GM12878 (cell line): ENCODE measurements around the gene CARD14. TPM values are rescaled to one million over a fixed set of nuclear protein-coding genes. Genes with fewer than 3 reads are reported as not detected.

ENCODE experiments used
- ATAC-seq: fragments of 200-7000 bp; cut with Tn5 transposase; 3 replicates; pipeline ENCODE4 v1.9.1; 2020; ENCODE audit warnings: mild to moderate bottlenecking, moderate library complexity
- BruUV-seq: library from RNA; stranded (reverse); fragments of 400-500 nt; replicated peaks from 2 replicates; lab custom pipeline; 2021; lab: Mats Ljungman, UMichigan
- CTCF ChIA-PET: fragments of 300-600 bp; sonication (Branson Sonifier 250); formaldehyde crosslinking; extraction: SDS; loops from one replicate; lab custom pipeline; 2021; ENCODE audit warnings: inconsistent platforms; lab: Yijun Ruan, JAX
- POLR2A ChIA-PET: fragments of 350-600 bp; formaldehyde crosslinking; extraction: SDS; loops from one replicate; lab custom pipeline; 2021; ENCODE audit warnings: inconsistent platforms; lab: Charles Lee
- RAD21 ChIA-PET: fragments of 300-600 bp; sonication (Branson Sonifier 250); formaldehyde crosslinking; loops from one replicate; lab custom pipeline; 2023; ENCODE audit warnings: antibody characterized with exemption; ENCODE audit not compliant: unreplicated experiment; lab: Charles Lee
- SMC1A ChIA-PET: fragments of 300-600 bp; sonication (Branson Sonifier 250); formaldehyde crosslinking; loops from one replicate; lab custom pipeline; 2023; ENCODE audit not compliant: unreplicated experiment, uncharacterized antibody; lab: Charles Lee
- DNase-seq: peaks from one replicate; pipeline ENCODE4 v3.0.0-alpha.2; 2011; ENCODE audit warnings: low read depth, low spot score
- FAIRE-seq: peaks from 3 replicates; lab custom pipeline; 2011; peaks lifted over from hg19 to GRCh38; lab: Jason Lieb, UNC
- H2AFZ ChIP-seq: 2 replicates; pipeline ENCODE4 v1.6.0; 2011; ENCODE audit warnings: low read depth, low read length, control low read depth; ENCODE audit not compliant: control insufficient read depth
- H3K27ac ChIP-seq: 2 replicates; pipeline ENCODE4 v1.5.1; 2011; ENCODE audit warnings: control low read depth; ENCODE audit not compliant: control insufficient read depth, insufficient read depth
- H3K27me3 ChIP-seq, 2 experiments: replicated peaks in 1 of 2; 2 replicates each; pipeline versions ENCODE4 v1.6.0 to v1.6.1; 2011; ENCODE audit warnings: low read length in 1 of 2; ENCODE audit not compliant: control insufficient read depth in 2 of 2, insufficient read depth in 2 of 2
- H3K36me3 ChIP-seq, 2 experiments: 2 replicates each; pipeline ENCODE4 v1.5.1; 2011; ENCODE audit warnings: low read length in 1 of 2; ENCODE audit not compliant: control insufficient read depth in 2 of 2, insufficient read depth in 2 of 2
- H3K4me1 ChIP-seq: 2 replicates; pipeline ENCODE4 v1.6.1; 2011; ENCODE audit warnings: mild to moderate bottlenecking, low read length, moderate library complexity, mixed read lengths; ENCODE audit not compliant: control insufficient read depth, insufficient read depth
- H3K4me2 ChIP-seq: 2 replicates; pipeline ENCODE4 v1.6.0; 2011; ENCODE audit warnings: control low read depth; ENCODE audit not compliant: control insufficient read depth, insufficient read depth
- H3K4me3 ChIP-seq: fragments of 200-600 bp; sonication (generic); 2 replicates; pipeline ENCODE4 v1.5.1; 2016
- H3K79me2 ChIP-seq: 2 replicates; pipeline ENCODE4 v1.6.0; 2011; ENCODE audit warnings: low read length; ENCODE audit not compliant: control insufficient read depth, insufficient read depth
- H3K9ac ChIP-seq: 2 replicates; pipeline ENCODE4 v1.8.0; 2011; ENCODE audit warnings: low read length, control low read depth, mixed read lengths; ENCODE audit not compliant: control insufficient read depth, insufficient read depth
- H3K9me3 ChIP-seq: replicated peaks from 3 replicates; pipeline ENCODE4 v1.5.1; 2011; ENCODE audit warnings: mild to moderate bottlenecking, low read length; ENCODE audit not compliant: control insufficient read depth, insufficient read depth
- H4K20me1 ChIP-seq: 2 replicates; pipeline ENCODE4 v1.6.0; 2011; ENCODE audit not compliant: control insufficient read depth, insufficient read depth
- EGR1 ChIP-seq, 2 experiments: IDR thresholded peaks; 1 replicate in 1 of 2; 2 replicates in 1 of 2; pipeline ENCODE4 v1.6.1; 2011 to 2012; ENCODE audit warnings: low read depth in 2 of 2, low read length in 2 of 2, borderline replicate concordance in 1 of 2, mild to moderate bottlenecking in 1 of 2, moderate library complexity in 1 of 2
- MEF2B ChIP-seq: fragments of 450-650 bp; IDR thresholded peaks from 2 replicates; pipeline ENCODE4 v1.6.1; 2018; ENCODE audit warnings: mild to moderate bottlenecking, moderate library complexity; ENCODE audit not compliant: partially characterized antibody, poor library complexity, severe bottlenecking
- PAX8 ChIP-seq: fragments of 450-650 bp; IDR thresholded peaks from 2 replicates; pipeline ENCODE4 v1.6.1; 2017; ENCODE audit warnings: mild to moderate bottlenecking, moderate library complexity
- POLR2AphosphoS2 ChIP-seq: IDR thresholded peaks from 2 replicates; pipeline ENCODE4 v1.6.1; 2011; ENCODE audit warnings: low read depth, mild to moderate bottlenecking, low read length, improper control_type of control experiment, moderate library complexity
- POU2F2 ChIP-seq: IDR thresholded peaks from 3 replicates; pipeline ENCODE4 v1.6.1; 2011; ENCODE audit warnings: low read depth, mild to moderate bottlenecking, low read length, borderline replicate concordance
- RAD21 ChIP-seq: IDR thresholded peaks from 2 replicates; pipeline ENCODE4 v1.6.1; 2011; ENCODE audit warnings: mild to moderate bottlenecking, low read depth, low read length, moderate library complexity; ENCODE audit not compliant: insufficient read depth
- RCOR1 ChIP-seq: conservative IDR thresholded peaks from 2 replicates; pipeline ENCODE4 v1.6.1; 2012; ENCODE audit warnings: low read depth, low read length, improper control_type of control experiment
- SIX5 ChIP-seq: IDR thresholded peaks from 2 replicates; pipeline ENCODE4 v1.6.1; 2011; ENCODE audit warnings: mild to moderate bottlenecking, low read depth, low read length, moderate library complexity; ENCODE audit not compliant: severe bottlenecking
- SMAD1 ChIP-seq: fragments of 450-650 bp; IDR thresholded peaks from 2 replicates; pipeline ENCODE4 v1.6.1; 2018; ENCODE audit warnings: mild to moderate bottlenecking, low read depth; ENCODE audit not compliant: partially characterized antibody
- WGBS: methylation state at CpG from one replicate; pipeline ENCODE4 v1.1.6; 2016; ENCODE audit warnings: low lambda C conversion rate; ENCODE audit not compliant: insufficient replicate concordance, insufficient coverage; ENCODE audit errors: missing lambda C conversion rate; 5-methylcytosine and 5-hydroxymethylcytosine counted together
- in situ Hi-C: fragments of 300-500 bp; cut with MboI; formaldehyde crosslinking; loops from 9 replicates; pipeline ENCODE4 v1.14.3; 2018; ENCODE audit warnings: mixed read lengths
- intact Hi-C: fragments of 100-400 bp; cut with micrococcal nuclease; formaldehyde crosslinking; loops from one replicate; pipeline ENCODE4 v1.14.2; 2022; ENCODE audit not compliant: unreplicated experiment
- polyA plus RNA-seq, 11 experiments: library from polyadenylated mRNA; depleted of rRNA in 4 of 11; unstranded in 6 of 11; stranded (reverse) in 5 of 11; fragments of >200 nt; fragmentation: Nextera tagmentation in 4 of 11; fragmentation: Illumina TruSeq in 1 of 11; extraction: Ambion mirVana in 4 of 11; extraction: Trizol in 1 of 11; gene quantifications; 1 replicate in 1 of 11; 2 replicates in 10 of 11; pipeline versions ENCODE4 v1.2.1 to v1.2.3, GENCODE V29; 2011 to 2016; ENCODE audit warnings: inconsistent platforms in 2 of 11, missing spikeins in 2 of 11, low read depth in 1 of 11
- total RNA-seq, 4 experiments: library from RNA; depleted of rRNA in 3 of 4; stranded (reverse); fragments of >200 nt in 3 of 4; fragmentation: Illumina TruSeq in 1 of 4; extraction: Trizol in 1 of 4; gene quantifications; 2 replicates each; pipeline versions ENCODE4 v1.2.1 to v1.2.3, GENCODE V29; 2013 to 2021
- TF ChIP-seq, protein P1 (sequence below): fragments of 150-350 bp; IDR thresholded peaks from 2 replicates; pipeline ENCODE4 v1.6.1; 2016; ENCODE audit warnings: low read depth, low read length

Gene CARD14
- total and polyA plus RNA-seq, 10 of the 15 experiments (the other 5 are each of a cell fraction or from before 2014, with no cell fraction given): 0.08 to 0.15 TPM; not detected in 8

DNA sequence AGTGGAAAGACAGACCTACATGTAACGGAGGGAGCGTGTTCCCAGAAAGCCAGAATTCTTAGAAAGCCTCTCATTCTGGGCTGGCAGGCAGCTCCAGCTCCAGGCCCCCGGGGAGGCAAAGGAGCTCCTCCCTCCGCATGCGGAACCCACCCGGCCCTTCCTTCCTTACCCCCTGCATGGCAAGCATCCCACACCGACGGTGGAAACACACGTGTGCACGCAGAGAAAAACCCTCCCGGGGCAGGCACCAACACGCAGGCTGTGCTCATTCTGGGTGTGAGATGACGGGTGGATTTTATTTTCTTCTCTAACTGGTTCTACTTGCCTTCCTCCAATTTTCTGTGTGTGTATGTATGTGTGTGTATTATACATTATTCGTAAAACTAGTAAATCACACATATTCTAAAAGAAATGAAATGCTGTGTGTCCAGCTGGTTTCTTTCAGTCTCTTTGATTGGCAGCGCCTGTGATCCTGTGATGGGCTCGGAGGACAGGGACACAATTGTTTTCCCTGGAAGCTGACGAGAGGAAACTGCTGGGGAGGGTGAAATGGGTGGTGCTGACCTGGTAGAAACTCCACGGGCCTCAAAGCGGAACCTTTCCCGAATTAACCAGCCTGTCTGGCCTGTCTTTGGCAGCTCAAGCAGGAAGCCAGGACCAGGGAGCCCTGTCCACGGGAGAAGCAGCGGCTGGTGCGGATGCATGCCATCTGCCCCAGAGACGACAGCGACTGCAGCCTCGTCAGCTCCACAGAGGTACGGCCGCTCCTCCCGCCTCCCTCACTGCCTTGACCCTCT, 22.2 kb downstream of the CARD14 start (continued):
- TF ChIP-seq, protein P1, sequence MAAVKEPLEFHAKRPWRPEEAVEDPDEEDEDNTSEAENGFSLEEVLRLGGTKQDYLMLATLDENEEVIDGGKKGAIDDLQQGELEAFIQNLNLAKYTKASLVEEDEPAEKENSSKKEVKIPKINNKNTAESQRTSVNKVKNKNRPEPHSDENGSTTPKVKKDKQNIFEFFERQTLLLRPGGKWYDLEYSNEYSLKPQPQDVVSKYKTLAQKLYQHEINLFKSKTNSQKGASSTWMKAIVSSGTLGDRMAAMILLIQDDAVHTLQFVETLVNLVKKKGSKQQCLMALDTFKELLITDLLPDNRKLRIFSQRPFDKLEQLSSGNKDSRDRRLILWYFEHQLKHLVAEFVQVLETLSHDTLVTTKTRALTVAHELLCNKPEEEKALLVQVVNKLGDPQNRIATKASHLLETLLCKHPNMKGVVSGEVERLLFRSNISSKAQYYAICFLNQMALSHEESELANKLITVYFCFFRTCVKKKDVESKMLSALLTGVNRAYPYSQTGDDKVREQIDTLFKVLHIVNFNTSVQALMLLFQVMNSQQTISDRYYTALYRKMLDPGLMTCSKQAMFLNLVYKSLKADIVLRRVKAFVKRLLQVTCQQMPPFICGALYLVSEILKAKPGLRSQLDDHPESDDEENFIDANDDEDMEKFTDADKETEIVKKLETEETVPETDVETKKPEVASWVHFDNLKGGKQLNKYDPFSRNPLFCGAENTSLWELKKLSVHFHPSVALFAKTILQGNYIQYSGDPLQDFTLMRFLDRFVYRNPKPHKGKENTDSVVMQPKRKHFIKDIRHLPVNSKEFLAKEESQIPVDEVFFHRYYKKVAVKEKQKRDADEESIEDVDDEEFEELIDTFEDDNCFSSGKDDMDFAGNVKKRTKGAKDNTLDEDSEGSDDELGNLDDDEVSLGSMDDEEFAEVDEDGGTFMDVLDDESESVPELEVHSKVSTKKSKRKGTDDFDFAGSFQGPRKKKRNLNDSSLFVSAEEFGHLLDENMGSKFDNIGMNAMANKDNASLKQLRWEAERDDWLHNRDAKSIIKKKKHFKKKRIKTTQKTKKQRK: no peak

DNA sequence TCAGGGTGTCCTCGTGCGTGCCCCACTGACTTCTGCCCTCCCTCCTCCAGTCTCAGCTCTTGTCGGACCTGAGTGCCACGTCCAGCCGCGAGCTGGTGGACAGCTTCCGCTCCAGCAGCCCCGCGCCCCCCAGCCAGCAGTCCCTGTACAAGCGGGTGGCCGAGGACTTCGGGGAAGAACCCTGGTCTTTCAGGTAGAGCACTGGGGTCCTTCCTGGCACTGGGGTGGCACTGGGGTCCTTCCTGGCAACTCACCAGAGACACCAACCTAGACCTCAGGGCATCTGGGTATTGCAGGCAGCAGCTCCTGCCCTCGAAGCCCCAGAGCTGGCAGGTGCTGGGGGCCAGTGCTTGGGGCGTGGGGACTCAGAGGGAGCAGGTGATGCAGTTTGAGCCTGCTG, 25.3 kb downstream of the CARD14 start:
- no peaks in the 10 kb centered on the region for H4K20me1 ChIP-seq
- RAD21 ChIA-PET: interaction anchor here (0.7 to 1.4 kb wide), 8 partner anchors 24 to 219 kb away, joined by 3 to 4 read pairs (median 3); no protein-coding TSS in a partner anchor
- TF ChIP-seq RCOR1: no peak
- TF ChIP-seq MEF2B: no peak
- no peak for TF ChIP-seq RAD21
- TF ChIP-seq POU2F2: no peak
- TF ChIP-seq EGR1 (IDR thresholded peaks at IDR 0.05; ENCODE audit: borderline replicate concordance in 1 of 2, low read depth in 2 of 2, low read length in 2 of 2): no peak
- no peak for TF ChIP-seq POLR2AphosphoS2
- no peak for TF ChIP-seq SIX5
- TF ChIP-seq PAX8: no peak
- TF ChIP-seq SMAD1: no peak
- TF ChIP-seq, all 136 proteins: peak for 0
- H3K4me1 ChIP-seq: no peaks in the 10 kb centered on the region
- H3K27ac ChIP-seq: no peak overlapping the region
- BruUV-seq: no TSS peak
- in situ Hi-C loops (no loop called here), intact Hi-C loops (loop anchor here (10.0 kb wide), 2 partner anchors 140 to 170 kb away; no protein-coding TSS in a partner anchor)
- 63% methylated on average over 14 of the region's 14 CpGs for WGBS
- no peak overlapping the region for H3K4me2 ChIP-seq
- H3K4me3 ChIP-seq: no peak overlapping the region
- H3K36me3 ChIP-seq: no peaks in the 10 kb centered on the region
- SMC1A ChIA-PET: interaction anchor here (1.5 to 1.8 kb wide), 2 partner anchors 9 to 24 kb away, joined by 5 to 8 read pairs; partner anchors contain the start of gene SGSH
- no peak overlapping the region for H3K9ac ChIP-seq
- H3K27me3 ChIP-seq: no peaks in the 10 kb centered on the region
- no peaks in the 10 kb centered on the region for H3K79me2 ChIP-seq
- CTCF ChIA-PET: interaction anchor here (0.7 to 3.1 kb wide), 14 partner anchors 11 to 232 kb away, joined by 3 to 16 read pairs (median 4); no protein-coding TSS in a partner anchor
- no peak for ATAC-seq
- H2AFZ ChIP-seq: no peak overlapping the region
- POLR2A ChIA-PET: no interaction called here
- H3K9me3 ChIP-seq: peaks cover 2% of the 10 kb centered on the region; the same call in 1 of the 3 replicates
- no peak for DNase-seq
- FAIRE-seq: no peak
